ENCODE measurements around the gene EHBP1L1. TPM values are rescaled to one million over a fixed set of nuclear protein-coding genes. Genes with fewer than 3 reads are reported as not detected.

EHBP1L1 gene
- total RNA-seq, 1 donor from 2014 or later: 122 TPM

- no peak for DNase-seq (ENCODE audit: low spot score)
Measured at GRCh38 chr11:65595131-65595530, 19.3 kb downstream of the EHBP1L1 start.

- no peak for DNase-seq (ENCODE audit: low spot score)
Measured at GRCh38 chr11:65595543-65596281, 19.9 kb downstream of the EHBP1L1 start, which contains the start of gene KCNK7. Gene KCNK7, minus strand, starts transcription at chr11:65595800. Its CDS starts 28 bp downstream, at chr11:65595772.

- DNase-seq (ENCODE audit: low spot score): no peak
Measured at GRCh38 chr11:65596520-65596919, 20.7 kb downstream of the EHBP1L1 start.

- DNase-seq (ENCODE audit: low spot score): no peak
Measured at GRCh38 chr11:65598258-65598699, 22.4 kb downstream of the EHBP1L1 start.

GRCh38 chr11:65599216-65599954 is 23.5 kb downstream of the EHBP1L1 start:
- no peak for DNase-seq (ENCODE audit: low spot score)

GRCh38 chr11:65599955-65600246 is 24.0 kb downstream of the EHBP1L1 start:
- DNase-seq (ENCODE audit: low spot score): no peak

- DNase-seq (ENCODE audit: low spot score): no peak
Measured at GRCh38 chr11:65604258-65604657, 28.4 kb downstream of the EHBP1L1 start.

- peak; percentile 94 for DNase-seq (ENCODE audit: low spot score)
Measured at GRCh38 chr11:65606876-65607613, 31.2 kb downstream of the EHBP1L1 start.

- DNase-seq (ENCODE audit: low spot score): no peak
Measured at GRCh38 chr11:65607614-65608426, 32.0 kb downstream of the EHBP1L1 start.

GRCh38 chr11:65609229-65609628 is 33.4 kb downstream of the EHBP1L1 start:
- no peak for DNase-seq (ENCODE audit: low spot score)

- DNase-seq (ENCODE audit: low spot score): no peak
Measured at GRCh38 chr11:65609665-65610064, 33.8 kb downstream of the EHBP1L1 start.

- DNase-seq (ENCODE audit: low spot score): no peak
Measured at GRCh38 chr11:65610404-65610803, 34.6 kb downstream of the EHBP1L1 start.

GRCh38 chr11:65611028-65611757 is 35.3 kb downstream of the EHBP1L1 start:
- no peak for DNase-seq (ENCODE audit: low spot score)

- DNase-seq (ENCODE audit: low spot score): no peak
Measured at GRCh38 chr11:65611758-65612603, 36.1 kb downstream of the EHBP1L1 start.

GRCh38 chr11:65612691-65613090 is 36.8 kb downstream of the EHBP1L1 start:
- no peak for DNase-seq (ENCODE audit: low spot score)

- DNase-seq (ENCODE audit: low spot score): no peak
Measured at GRCh38 chr11:65613091-65613928, 37.5 kb downstream of the EHBP1L1 start.

GRCh38 chr11:65615229-65615949 is 39.5 kb downstream of the EHBP1L1 start, which contains the start of gene PCNX3:
Gene PCNX3, plus strand, starts transcription at chr11:65615776. Its CDS starts 536 bp downstream, at chr11:65616312.
- DNase-seq (ENCODE audit: low spot score): peak; percentile 100

- DNase-seq (ENCODE audit: low spot score): no peak
Measured at GRCh38 chr11:65615950-65616574, 40.2 kb downstream of the EHBP1L1 start.
